ENCODE results near the gene TAS1R3.

Gene TAS1R3

DNA sequence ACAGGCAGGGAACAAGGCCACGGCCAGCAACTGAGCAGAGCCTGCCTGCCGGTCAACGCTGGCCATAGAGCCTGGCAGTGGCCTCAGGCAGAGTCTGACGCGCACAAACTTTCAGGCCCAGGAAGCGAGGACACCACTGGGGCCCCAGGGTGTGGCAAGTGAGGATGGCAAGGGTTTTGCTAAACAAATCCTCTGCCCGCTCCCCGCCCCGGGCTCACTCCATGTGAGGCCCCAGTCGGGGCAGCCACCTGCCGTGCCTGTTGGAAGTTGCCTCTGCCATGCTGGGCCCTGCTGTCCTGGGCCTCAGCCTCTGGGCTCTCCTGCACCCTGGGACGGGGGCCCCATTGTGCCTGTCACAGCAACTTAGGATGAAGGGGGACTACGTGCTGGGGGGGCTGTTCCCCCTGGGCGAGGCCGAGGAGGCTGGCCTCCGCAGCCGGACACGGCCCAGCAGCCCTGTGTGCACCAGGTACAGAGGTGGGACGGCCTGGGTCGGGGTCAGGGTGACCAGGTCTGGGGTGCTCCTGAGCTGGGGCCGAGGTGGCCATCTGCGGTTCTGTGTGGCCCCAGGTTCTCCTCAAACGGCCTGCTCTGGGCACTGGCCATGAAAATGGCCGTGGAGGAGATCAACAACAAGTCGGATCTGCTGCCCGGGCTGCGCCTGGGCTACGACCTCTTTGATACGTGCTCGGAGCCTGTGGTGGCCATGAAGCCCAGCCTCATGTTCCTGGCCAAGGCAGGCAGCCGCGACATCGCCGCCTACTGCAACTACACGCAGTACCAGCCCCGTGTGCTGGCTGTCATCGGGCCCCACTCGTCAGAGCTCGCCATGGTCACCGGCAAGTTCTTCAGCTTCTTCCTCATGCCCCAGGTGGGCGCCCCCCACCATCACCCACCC lies at the start of gene TAS1R3:
Gene TAS1R3, plus strand, starts transcription at position 213 of the 898 bp plus-strand sequence. Its CDS starts 66 bp downstream, at position 279.
- Histone ChIP-seq H3K27ac (peak within 1 kb of the TSS in 2 of 21 experiments; percentile 11 to 22), H3K4me3 (peak within 1 kb of the TSS in 1 of 7 experiments; percentile 11)

DNA sequence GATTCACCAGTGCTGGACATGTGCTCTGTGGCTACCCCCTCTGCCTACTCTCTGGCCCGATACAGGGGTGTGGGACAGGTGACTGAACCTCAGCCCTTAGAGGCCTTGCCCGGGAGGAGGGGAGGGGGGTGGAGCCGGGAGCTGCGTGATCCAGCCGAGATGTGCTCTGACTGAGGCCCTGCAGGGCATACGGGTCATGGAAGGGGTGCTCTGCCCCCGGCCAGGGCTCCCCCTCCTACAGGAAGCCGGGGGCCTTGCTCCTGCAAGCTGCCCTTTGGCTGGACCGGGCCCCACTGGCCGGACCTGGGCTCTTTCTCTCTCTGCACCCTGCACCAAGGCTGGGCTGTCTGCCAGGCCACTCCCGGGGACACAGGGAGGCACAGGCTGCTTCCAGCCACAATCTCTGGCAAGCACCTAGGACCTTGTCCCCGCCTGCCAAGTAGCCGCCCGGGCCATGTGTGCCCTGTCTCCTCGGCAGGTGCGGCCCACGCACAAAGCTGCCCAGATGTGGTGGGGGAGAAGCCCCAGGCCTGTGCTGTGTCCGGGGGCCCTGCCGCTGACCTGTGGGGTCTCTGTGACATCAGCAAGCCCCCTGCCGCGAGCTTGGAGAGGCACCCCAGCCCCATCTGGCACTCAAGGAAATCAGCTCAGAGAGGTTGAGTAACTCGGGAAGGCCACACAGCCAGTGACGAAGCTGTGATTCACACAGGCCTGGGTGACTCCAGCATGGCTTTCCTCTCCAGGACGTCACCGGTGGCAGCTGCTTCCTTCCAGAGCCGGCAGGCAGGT lies 49.4 kb upstream of the TAS1R3 start:
- Histone ChIP-seq H3K27ac (peak overlapping the region in 6 of 21 experiments; percentile 3 to 40 (median 24)), H3K4me3 (no peak overlapping the region)

GRCh38 chr1:1282998-1283397 lies 48.1 kb upstream of the TAS1R3 start:
- Histone ChIP-seq H3K4me3 (no peak overlapping the region), H3K27ac (no peak overlapping the region)

DNA sequence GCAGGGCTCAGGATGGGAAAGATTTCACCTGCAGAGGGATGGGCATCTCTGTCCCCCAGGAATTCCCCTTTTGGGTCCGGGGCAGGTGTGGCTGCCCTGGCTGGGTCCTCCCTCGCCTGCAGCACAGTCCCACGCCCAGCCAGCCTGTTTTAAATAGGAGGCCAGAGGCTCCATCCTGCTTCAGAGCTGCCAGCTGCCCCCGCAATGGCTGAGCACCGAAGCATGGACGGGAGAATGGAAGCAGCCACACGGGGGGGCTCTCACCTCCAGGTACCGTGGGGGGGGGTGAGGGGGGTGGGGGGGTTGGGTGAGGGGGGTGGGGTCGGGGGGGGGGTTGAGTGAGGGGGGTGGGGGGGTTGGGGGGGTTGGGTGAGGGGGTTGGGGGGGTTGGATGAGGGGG lies 47.3 kb upstream of the TAS1R3 start:
- Histone ChIP-seq H3K27ac (no peak overlapping the region), H3K4me3 (no peak overlapping the region)

DNA sequence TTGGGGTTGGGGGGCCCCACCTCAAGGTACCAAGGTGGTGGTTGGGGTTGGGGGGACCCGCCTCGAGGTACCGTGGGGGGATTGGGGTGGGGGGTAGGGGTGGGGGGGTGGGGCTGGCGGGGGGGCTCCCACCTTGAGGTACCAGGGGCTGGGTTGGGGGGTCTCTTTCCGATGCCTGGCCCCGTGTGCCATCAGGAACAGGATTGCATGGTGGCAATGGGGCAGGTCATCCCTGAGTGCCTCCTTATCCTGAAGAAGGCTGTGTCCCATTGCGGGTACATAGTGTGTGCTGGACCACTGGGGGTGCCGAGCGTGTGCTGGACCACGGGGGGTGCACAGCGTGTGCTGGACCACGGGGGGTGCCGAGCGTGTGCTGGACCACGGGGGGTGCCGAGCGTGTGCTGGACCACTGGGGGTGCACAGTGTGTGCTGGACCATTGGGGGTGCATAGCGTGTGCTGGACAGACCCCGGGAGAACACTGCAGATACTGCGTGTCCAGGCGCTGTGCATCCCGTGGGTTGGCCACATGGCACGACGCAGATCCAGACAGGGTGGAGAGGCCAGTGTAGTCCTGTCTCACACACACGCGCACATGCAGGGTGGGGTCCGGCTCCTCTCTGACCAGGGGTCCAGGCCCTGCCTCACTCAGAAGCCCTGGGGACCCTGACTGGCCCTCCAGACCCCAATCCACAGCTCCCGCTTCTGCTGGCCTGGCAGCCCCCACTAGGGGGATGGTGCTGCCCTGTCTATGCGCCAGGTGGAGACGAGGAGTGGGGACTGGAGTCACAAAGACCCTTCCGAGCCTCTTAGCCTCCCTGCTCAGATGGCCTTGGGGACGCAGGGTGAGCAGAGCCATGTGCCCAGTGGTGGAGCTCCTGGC lies 46.6 kb upstream of the TAS1R3 start:
- H3K27ac ChIP-seq = no peak overlapping the region
- H3K4me3 ChIP-seq = no peak overlapping the region

GRCh38 chr1:1285102-1285571 lies 45.9 kb upstream of the TAS1R3 start:
- Histone ChIP-seq H3K27ac (no peak overlapping the region), H3K4me3 (no peak overlapping the region)

DNA sequence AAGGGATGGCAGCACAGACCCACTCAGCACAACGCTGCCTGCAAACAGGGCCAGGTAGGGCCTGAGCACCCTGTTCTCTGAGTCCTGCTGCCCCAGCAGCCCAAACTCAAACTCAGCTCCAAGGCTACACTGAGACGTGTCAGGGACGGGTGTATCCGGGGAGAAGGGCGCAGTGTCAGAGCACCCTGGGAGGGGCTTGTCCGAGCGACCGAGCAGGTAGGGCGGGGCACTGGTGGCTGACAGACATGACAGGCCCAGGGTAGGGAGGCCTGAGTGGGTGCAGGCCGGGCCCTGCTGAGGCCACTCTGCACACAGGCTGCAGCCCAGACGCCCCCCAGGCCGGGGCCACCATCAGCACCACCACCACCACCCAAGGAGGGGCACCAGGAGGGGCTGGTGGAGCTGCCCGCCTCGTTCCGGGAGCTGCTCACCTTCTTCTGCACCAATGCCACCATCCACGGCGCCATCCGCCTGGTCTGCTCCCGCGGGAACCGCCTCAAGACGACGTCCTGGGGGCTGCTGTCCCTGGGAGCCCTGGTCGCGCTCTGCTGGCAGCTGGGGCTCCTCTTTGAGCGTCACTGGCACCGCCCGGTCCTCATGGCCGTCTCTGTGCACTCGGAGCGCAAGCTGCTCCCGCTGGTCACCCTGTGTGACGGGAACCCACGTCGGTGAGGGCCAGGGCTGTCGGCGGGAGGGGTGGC lies 45.3 kb upstream of the TAS1R3 start:
- no peak overlapping the region for H3K27ac ChIP-seq

GRCh38 chr1:1286313-1287261 lies 44.5 kb upstream of the TAS1R3 start:
- no peak overlapping the region for H3K4me3 ChIP-seq
- no peak overlapping the region for H3K27ac ChIP-seq

More for the DNA sequence above, 45.3 kb upstream of the TAS1R3 start:
- no peak overlapping the region for H3K4me3 ChIP-seq

DNA sequence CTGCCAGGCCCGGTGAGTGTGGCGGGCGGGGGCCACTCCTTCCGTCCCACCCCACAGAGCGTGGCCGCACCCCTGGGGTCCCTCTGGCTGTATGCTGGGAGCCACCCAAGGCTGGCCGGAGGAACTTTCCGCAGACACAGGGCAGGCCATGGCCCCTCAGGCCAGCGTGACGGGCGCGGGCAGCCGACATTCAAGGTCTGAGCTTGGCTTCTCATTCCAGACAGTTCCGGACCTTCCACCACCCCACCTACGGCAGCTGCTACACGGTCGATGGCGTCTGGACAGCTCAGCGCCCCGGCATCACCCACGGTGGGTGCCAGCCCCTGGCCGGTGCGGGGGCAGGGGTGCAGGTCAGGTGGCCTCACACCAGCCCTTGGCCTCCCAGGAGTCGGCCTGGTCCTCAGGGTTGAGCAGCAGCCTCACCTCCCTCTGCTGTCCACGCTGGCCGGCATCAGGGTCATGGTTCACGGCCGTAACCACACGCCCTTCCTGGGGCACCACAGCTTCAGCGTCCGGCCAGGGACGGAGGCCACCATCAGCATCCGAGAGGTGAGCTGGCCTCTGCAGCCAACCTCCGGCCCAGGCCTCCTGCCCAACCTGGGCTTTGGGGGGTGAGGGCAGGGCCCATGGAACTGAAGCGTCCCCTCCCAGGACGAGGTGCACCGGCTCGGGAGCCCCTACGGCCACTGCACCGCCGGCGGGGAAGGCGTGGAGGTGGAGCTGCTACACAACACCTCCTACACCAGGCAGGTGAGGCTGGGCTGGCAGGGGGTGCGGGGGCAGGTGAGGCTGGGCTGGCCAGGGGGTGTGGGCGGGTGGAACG lies 43.6 kb upstream of the TAS1R3 start:
- no peak overlapping the region for H3K4me3 ChIP-seq
- H3K27ac ChIP-seq = no peak overlapping the region

GRCh38 chr1:1290238-1290731 lies 40.8 kb upstream of the TAS1R3 start:
- no peak overlapping the region for H3K4me3 ChIP-seq
- H3K27ac ChIP-seq = no peak overlapping the region

DNA sequence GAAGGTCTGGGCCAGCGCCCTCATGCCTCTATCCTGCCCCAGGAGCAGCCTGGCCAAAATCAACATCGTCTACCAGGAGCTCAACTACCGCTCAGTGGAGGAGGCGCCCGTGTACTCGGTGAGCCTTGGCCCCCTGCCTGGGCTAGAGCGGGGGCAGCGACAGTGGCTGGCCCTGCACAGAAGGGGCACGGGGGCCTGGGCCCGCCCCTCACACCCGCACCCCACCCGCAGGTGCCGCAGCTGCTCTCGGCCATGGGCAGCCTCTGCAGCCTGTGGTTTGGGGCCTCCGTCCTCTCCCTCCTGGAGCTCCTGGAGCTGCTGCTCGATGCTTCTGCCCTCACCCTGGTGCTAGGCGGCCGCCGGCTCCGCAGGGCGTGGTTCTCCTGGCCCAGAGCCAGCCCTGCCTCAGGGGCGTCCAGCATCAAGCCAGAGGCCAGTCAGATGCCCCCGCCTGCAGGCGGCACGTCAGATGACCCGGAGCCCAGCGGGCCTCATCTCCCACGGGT lies 40.0 kb upstream of the TAS1R3 start:
- Histone ChIP-seq H3K27ac (no peak overlapping the region), H3K4me3 (no peak overlapping the region)

- no peak overlapping the region for H3K4me3 ChIP-seq
- H3K27ac ChIP-seq = no peak overlapping the region
These were observed 39.3 kb upstream of the TAS1R3 start for GRCh38 chr1:1291548-1292441.

GRCh38 chr1:1292442-1292779 lies 38.7 kb upstream of the TAS1R3 start:
- no peak overlapping the region for H3K4me3 ChIP-seq
- no peak overlapping the region for H3K27ac ChIP-seq

GRCh38 chr1:1292851-1293250 lies 38.2 kb upstream of the TAS1R3 start:
- Histone ChIP-seq H3K4me3 (no peak overlapping the region), H3K27ac (no peak overlapping the region)

DNA sequence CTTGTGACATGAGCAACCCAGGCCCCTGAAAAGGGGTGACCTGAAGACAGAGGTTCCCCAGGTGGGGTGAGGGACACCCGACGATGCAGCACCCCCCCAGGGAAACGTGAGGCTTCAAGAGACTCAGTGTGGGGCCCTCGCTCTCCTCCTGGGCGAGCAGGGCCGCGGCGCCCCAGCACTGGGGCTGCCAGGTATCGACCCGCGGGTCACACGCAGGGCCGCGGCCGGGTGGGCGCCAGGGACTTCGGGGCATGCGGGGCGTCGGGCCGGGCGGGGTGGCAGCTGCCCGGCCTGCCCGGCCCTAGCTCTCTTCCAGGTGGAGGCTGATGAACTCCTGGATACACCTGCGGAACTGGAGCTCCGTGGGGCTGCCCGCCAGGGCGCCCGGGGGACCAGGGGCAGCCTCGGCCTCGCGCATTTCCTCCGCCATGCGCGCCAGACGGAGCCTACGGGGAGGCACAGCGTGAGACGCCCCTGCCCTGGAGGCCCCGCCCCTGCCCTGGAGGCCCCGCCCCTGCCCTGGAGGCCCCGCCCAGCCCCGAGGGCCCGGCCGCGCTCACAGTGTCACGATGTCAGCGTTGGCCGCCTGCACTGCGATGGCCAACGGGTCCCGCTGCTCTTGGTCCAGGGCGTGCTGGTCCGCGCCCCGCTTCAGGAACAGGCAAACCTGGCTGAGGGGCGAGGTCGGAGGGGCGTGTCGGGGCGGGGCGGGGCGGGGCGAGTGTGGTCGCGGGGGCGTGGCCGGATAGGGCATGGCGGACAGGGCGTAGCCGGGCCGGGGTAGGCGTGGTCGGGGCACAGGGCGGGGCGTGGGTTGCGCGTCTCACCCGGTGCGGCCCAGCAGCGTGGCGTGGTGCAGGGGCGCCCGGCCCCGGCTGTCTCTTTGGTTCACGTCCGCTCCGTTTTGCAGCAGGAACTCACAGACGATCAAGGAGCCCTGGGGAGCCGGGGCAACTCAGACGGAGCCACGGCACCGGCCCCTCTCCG lies 37.5 kb upstream of the TAS1R3 start:
- Histone ChIP-seq H3K4me3 (no peak overlapping the region), H3K27ac (no peak overlapping the region)

Measured in skin epidermis (tissue), 12 donors.